Measurements from ENCODE around the gene FAM120A.

GRCh38 chr9:93508207-93508606 is 56.7 kb downstream of the FAM120A start:
- TF ChIP-seq CTCF (IDR thresholded peaks at IDR 0.05; ENCODE audit: poor library complexity, severe bottlenecking) = no peak
- no peak for TF ChIP-seq EP300 (conservative IDR thresholded peaks at IDR 0.05; ENCODE audit: poor library complexity, severe bottlenecking)
- TF ChIP-seq REST (IDR thresholded peaks at IDR 0.05; ENCODE audit: borderline replicate concordance) = no peak
- TF ChIP-seq TAF1 (IDR thresholded peaks at IDR 0.05; ENCODE audit: low read depth) = no peak
- TF ChIP-seq EZH2 (IDR thresholded peaks at IDR 0.05; ENCODE audit: borderline replicate concordance, insufficient read depth, low read length, poor library complexity, severe bottlenecking) = no peak
- no peak for TF ChIP-seq POLR2AphosphoS5 (IDR thresholded peaks at IDR 0.05)
- no peak for TF ChIP-seq RAD21 (conservative IDR thresholded peaks at IDR 0.05)
- no peak for TF ChIP-seq SMC3 (conservative IDR thresholded peaks at IDR 0.05; ENCODE audit: poor library complexity)

Data from neural cell (in vitro differentiated cells).